Right renal pelvis (tissue), 4 donors: Measurements from ENCODE around the gene ELANE. TPM values are rescaled to one million over a fixed set of nuclear protein-coding genes. Genes with fewer than 3 reads are reported as not detected.
"Not testable (repeated sequence)": the region's sequence is repeated elsewhere in the genome, so short reads cannot be mapped to it uniquely, and the experiment has no call there.

Experiments used
- DNase-seq, 4 donors: peaks; one replicate each; pipeline ENCODE4 v3.0.0-alpha.2; 2013; ENCODE audit warnings: low read depth in 4 of 4, low spot score in 3 of 4, missing footprints in 1 of 4
- polyA plus RNA-seq, 4 donors: library from polyadenylated mRNA; unstranded; fragments of 120-200 nt; gene quantifications; one replicate each; pipeline ENCODE4 v1.2.1, GENCODE V29; 2013; ENCODE audit not compliant: insufficient read length in 4 of 4

ELANE gene
- polyA plus RNA-seq, 4 donors: 0.18 to 0.96 (median 0.64) TPM; not detected in 1

DNA sequence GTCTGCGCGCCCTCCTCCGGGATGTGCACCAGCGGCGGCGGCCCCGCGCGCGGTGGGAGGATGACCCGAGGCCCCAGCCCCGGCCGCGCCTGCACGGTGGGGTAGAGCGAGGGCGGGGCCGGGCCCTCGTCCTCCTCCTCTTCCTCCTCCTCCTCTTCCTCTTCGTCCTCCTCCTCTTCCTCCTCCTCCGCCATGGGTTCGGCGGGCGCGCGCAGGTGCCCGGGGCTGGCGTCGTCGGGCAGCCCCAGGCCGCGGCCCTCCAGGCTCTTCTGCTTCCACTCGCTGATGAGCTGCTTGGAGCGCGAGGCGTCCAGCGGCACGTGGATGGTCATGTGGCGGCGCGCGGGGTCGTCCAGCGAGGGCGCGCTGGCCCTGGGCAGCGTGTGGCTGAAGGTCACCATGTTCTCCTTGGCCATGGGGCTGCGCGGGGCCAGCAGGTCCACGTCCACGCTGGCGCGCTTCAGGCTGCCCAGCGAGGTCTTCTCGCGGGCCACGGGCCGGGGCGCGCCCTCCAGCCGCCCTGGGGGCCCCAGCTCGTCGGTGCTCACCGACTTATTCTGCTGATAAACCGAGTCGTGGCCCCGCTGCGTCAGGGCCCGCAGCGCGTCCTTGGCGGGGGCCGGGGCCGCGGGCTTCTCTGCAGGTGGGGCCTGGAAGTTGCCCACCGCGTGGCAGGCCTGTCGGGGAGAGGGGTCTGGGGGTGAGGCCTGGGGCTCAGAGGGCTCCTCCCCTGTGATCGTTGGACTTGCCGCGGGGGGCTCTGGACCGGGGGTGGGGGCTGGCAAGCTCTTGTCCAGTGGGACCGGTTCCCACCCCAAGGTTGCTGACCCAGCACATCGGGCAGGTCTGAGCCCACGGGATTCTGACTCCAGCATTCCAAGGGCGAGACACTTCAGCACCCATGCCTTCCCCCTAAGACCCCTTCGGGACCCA is 38.6 kb upstream of the ELANE start:
- no peak for DNase-seq

DNA sequence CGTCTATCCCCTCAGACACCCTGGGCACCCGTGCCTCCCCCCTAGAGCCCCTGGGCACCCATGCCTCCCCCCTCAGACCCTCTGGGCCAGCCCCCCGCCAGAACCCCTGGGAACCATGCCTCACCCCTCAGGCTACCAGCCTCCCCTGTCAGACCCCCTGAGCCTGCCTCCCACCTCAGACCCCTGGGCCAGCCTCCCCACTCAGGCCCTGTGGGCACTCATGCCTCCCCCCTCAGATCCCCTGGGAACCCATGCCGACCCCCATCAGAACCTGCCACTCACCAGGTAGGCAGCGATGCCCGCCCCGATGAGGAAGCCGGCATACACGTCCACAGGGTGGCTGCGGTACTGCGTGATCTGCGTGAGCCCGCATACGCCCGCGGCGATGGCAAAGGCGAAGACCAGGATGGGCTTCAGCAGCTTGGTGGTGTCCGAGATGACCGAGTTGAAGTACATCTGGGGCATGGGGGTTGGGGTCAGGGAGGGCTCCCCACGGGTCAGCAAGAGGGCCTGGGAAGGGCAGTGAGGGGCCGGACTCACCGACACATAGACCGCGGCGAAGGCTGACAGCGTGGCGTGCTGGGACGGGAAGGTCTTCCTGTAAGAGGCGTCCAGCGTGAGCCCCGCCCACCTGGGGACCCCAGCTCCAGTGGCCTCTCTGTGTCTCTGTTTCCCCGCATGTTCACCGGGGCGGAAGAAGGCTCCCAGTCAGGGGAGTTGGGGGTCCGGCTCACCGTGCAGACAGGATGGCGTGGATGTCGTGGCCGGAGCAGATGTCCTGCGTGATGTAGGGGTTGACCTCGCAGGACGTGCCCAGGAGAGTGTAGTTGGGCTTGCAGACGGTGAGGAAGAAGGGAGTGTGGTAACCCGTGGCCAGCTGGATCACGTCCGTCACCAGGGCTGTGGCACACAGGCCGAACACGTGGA is 37.7 kb upstream of the ELANE start:
- DNase-seq: no peak

DNA sequence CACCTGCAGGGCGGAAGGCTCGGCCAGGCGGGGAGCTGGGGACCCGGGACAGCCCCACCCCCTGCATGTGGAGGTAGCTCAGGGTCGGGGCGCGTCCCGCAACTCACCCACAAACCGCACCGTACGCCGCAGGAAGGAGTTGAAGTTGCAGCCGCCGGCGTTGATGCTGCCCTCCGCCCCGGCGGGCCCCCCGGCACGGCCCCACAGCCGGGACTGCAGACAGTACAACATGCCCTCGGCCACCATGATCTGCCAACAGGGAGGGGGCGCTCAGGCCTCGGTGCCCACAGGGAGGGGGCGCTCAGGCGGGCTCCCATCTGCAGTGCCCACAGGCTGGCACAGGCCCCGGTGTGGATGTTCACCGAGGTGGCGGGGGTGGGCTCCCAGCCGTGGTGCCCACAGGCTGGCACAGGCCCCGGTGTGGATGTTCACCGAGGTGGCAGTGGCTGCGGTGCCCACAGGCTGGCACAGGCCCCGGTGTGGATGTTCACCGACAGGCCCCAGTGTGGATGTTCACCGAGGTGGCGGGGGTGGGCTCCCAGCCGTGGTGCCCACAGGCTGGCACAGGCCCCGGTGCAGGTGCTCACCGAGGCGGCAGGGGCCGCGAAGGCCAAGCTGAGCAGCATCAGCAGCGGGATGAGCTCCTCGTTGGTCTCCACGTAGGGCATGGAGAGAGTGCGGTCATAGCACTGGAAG is 36.9 kb upstream of the ELANE start:
- DNase-seq: no peak

DNA sequence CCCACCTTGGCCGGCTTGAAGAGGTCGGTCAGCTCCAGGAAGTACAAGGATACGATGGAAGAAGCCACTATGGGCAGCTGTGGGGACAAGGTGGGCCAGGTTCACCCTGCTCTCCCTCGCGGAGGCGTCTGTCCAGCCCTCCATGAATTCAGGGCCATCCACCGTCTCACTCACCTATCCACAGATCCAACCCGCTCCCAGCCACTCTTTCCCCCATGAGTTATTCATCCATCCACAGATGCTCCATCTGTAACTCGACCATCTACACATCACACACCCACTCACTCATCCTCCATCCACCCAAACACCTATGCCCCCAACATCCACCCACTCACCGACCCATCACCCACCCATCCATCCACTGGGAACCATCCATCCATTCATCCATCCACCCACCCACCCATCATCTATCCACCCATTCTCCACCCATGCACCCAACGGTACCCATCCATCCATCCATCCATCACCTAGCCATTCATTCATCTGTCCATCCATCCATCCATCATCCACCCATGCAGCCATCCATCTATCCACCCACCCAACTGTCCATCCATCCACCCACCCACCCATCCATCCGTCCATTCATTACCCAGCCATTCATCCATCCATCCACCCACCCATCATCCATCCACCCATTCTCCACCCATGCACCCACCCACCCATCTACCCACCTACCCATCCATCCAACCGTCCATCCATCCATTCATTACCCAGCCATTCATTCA is 36.2 kb upstream of the ELANE start:
- no peak for DNase-seq

DNA sequence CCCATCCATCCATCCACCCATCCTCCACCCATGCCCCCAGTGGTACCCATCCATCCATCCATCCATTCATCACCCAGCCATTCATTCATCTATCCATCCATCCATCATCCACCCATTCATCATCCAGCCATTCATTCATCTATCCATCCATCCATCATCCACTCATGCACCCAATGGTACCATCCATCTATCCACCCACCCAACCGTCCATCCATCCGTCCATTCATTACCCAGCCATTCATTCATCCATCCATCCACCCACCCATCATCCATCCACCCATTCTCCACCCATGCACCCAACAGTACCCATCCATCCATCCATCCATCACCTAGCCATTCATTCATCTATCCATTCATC is 35.6 kb upstream of the ELANE start:
- no peak for DNase-seq

DNA sequence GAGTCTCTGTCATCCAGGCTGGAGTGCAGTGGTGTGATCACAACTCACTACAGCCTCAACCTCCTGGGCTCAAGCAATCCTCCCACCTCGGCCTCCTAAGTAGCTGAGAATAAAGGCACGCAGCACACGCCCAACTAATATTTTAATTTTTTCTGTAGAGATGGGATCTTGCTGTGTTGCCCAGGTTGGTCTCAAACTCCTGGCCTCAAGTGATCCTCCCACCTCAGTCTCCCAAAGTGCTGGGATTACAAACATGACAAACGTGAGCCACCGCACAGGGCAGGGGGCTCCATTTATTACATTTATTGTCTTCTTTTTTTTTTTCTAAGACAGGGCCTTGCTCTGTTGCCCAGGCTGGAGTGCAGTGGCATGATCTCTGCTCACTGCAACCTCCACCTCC is 31.9 kb upstream of the ELANE start:
- DNase-seq: not testable (repeated sequence)

DNA sequence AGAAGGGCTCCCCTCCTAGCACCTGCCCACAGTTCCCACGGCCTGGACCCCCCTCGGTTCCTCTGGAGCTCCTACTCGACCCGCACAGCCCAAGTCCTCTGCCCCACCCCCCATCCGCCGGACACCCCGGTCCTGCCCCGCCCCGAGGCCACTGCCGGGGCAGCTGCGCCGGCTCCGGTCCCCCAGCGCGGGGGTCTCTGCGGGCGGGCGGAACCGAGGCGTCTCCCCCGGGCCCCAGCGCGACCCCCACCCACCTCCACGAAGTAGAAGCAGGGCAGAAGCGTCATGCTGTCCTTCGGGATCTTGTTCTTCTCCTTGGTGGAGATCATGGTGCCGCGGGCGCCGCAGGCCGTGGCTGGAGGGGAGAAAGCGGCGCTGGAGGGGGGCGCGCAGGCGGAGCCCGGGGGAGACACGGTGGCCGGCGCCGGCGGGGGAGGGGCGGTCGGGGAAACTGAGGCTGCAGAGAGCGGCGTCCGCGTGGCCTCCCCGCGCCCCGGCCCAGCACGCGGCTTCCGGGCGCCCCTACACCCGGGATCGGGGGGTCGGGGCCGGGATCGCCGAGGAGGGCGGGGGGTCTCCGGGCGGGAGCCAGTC is 30.8 kb upstream of the ELANE start:
- no peak for DNase-seq

DNA sequence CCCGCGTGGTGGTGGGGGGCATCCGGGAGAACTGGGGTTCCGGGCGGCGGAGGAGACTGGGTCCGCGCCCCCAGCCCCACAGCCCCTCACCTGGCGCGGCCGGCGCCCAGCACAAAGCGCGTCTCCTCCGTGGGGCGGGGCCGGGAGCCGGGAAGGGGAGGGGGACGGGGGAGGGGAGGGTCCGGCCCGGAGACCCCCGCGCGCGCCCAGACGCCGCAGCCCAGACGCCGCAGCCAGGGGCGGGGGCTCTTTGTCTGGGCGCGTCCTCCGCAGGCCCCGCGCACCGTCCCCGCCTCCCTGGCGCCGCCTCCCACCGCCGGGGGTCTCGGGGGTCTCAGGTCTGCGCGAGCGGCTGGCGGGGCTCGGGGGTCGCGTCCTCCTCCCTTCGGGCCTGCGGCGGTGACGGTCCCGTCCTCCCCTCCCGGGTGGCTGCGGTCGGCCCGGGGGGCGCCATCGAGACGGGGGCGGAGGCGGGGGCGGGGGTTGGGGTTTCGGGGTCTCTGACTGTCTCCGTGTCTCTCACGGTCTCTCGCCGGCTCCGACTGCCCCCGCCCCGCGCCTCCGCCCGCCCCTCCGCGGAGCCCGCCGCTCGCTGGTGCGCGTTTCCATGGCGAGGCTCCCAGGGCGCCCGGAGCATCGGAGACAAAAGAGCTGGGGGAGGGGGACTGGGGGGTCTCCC is 30.1 kb upstream of the ELANE start, which contains the start of gene PLPPR3:
TSS of gene PLPPR3 (minus strand) at position 131 of the 679 bp plus-strand sequence. CDS start 396 bp downstream, outside the sequence.
- DNase-seq: no peak

DNA sequence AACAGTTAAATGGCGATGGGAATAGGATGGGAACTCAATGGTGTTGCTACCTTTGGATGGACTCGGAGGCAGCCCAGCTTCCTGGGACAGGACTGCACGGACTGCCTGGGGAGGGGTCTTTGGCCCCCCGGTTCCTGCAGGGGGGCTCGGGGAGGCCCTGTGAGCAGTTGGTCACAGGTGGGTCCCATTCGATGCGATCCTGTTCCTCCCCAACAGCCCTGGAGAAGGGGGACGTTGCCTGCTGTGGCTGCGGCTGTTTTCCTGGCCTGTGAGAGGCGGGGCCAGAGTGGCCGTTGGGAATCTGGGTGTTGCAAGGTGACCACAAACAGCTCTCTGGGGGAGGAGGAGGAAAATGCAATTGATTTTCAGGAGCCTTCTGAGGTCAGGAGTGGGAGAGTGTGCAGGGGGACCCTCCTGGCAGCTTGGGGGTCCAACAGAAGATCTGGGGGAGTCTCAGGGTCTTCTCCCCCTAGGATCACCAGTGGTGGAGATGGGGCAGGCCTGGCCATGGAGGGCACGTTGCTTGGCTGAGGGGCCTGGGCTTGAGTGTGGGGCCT is 28.5 kb upstream of the ELANE start:
- DNase-seq: no peak

DNA sequence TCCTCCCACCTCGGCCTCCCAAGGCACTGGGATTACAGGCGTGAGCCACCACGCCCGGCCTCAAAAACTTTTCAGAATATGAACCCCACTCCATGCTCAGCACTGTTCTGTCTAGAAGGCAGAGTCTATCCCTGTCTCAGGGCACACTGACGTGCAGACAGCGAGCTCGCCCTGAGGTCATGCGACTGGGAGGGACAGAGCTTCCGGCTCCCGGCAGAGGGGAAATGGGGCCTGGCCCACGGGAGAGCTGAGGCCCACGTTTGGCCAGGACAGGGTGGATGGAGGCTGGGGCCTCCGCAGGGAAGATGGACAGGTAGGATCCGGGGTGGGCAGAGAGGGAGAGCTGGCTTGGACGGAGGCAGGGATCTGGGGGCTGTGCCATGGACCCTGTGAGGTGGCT is 27.2 kb upstream of the ELANE start:
- no peak for DNase-seq

DNA sequence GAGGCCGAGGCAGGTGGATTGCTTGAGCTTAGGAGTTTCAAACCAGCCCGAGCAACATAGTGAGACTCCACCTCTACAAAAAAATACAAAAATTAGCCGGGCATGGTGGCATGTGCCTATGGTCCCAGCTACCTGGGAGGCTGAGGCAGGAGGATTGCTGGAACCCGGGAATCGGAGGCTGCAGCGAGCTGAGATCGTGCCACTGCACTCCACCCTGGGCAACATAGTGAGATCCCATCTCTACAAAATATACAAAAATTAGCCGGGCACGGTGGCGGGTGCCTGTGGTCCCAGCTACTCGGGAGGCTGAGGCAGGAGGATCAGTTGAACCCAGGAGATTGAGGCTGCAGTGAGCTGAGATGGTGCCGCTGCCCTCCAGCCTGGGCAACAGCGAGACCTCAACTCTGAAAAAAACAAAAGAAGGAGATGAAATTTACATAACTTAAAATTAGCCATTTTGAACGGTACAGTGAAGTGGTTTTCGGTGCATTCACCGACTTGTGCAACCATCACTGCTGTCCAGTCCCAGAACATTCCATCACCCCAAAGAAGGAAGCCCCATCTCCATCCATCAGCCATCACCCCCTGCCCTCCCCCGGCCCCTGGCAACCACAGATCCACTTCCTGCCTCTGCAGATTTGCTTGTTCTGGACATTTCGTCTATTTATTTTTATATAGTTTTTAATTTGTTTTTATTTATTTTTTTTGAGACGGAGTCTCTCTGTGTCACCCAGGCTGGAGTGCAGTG is 26.0 kb upstream of the ELANE start:
- DNase-seq: no peak

DNA sequence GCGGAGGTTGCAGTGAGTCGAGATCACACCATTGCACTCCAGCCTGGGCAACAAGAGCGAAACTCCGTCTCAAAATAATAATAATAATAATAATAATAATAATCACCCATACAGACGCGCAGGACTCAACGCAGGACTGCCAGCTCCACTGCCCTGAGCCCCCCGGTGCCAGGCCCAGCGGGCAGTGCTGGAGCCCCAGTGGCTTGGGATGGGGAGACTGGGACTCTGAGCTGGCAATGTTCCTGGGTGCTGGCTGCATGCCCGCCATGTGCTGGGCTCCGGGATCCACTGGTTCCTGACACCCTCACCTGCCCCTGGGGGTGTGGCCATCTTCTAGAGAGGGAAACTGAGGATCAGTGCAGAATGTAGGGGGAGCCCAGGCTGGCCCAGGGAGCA is 24.8 kb upstream of the ELANE start:
- DNase-seq: no peak

DNA sequence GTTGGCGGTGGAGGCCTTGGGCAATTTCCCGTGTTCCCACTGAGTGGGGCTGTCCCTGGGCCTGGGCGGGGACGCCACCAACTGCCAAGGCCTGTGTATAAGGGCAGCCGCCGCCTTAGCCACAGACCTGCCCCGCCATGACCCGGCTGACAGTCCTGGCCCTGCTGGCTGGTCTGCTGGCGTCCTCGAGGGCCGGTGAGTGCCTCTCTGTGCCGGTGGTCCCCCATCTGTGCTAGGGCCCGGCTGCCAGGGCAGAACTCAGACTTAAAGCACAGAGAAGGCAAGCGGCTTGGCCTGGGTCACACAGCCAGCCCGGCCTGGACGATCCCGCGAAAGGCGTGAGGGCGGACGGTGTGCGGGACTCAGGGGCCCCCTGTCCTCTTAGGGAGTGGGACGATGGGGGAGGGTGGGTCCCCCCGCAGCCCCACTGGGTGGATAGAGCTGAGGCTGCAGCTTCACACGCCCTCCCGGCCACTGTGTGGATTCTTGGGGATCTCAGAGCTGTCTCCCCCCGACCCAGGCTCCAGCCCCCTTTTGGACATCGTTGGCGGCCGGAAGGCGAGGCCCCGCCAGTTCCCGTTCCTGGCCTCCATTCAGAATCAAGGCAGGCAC is 24.3 kb upstream of the ELANE start, which contains the start of gene AZU1:
TSS of gene AZU1 (plus strand) at position 128 of the 612 bp plus-strand sequence. CDS start at position 138, 10 bp downstream.
- no peak for DNase-seq

DNA sequence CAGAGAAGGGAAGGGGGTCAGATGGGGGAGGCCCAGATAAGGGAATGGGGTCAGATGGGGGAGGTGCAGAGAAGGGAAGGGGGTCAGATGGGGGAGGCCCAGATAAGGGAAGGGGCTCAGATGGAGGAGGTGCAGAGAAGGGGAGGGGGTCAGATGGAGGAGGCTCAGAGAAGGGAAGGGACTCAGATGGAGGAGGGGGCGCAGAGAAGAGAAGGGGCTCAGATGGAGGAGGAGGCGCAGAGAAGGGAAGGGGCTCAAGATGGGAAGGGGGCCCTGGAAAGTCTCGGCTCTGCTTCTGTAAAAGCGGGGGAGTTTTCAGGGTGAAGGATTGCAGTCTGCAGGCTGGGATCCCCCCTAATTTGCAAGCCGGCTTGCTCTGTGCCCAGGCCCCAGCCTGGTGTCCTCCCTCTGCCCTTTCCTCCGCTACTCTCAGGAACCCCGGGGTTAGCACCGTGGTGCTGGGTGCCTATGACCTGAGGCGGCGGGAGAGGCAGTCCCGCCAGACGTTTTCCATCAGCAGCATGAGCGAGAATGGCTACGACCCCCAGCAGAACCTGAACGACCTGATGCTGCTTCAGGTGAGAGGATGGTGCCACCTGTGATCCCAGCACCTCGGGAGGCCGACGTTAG is 22.9 kb upstream of the ELANE start:
- DNase-seq: no peak

DNA sequence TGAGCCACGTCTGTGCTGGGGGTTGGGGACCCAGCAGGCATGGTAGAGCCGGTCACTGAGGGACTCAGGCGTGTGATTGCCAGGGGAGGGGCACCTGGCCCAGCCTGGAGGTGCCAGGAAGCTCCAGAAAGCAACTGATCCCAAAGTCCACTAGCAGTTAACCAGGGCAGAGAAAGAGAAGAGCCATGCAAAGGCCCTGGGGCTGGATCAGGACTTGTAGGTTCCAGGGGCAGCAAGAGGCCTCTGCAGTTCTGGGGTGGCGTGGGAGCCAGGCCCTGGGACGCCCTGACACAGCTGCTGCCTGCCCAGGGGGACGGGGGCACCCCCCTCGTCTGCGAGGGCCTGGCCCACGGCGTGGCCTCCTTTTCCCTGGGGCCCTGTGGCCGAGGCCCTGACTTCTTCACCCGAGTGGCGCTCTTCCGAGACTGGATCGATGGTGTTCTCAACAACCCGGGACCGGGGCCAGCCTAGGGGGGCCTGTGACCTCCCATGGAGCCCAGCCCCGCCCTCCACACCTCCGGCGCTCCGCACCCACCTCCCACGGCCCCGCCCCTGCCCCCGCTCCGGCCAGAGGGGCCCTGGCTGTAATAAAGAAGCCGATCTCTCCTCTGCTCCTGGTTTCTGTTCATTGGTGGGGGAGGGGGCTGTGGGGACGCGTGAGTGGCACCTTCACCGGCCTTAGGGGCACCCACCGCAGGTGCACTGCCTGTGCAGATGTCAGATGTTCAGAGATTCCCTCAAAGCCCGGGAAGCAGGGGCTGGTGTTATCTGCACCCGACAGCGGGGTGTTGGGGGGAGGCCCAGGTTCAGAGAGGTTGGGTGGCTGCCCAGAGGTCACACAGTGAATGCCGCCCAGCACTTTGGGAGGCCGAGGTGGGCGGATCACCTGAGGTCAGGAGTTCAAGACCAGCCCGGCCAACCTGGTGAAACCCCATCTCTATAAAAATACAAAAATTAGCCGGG is 20.4 kb upstream of the ELANE start:
- DNase-seq: no peak

DNA sequence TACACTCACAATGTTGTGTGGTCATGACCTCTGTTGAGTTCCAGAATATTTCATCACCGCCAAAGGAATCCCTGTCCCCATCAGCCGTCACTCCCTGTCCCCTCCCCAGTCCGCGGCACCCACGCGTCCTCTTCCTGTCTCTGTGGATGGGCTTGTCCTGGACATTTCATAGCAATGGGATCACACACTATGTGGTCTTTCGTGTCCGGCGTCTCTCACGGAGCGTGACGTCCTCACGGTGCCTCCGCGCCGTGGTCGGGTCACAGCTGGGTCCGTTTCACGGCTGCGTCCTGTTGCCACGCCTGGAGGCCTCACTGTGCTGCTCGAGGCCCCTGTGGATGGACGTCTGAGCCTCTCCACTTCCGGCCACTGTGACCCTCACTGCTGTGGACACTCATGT is 17.9 kb upstream of the ELANE start:
- no peak for DNase-seq
